T-helper 22 cell (primary cell): ENCODE results near the gene PSMB3.

ENCODE experiments used
- DNase-seq: peaks from one replicate; pipeline ENCODE4 v3.0.0-alpha.2; 2020; ENCODE audit warnings: low read depth

The PSMB3 gene

GRCh38 chr17:38752308-38753070 is at the start of gene PSMB3:
Gene PSMB3, plus strand, starts transcription at chr17:38752741. Its CDS starts 86 bp downstream, at chr17:38752827.
- DNase-seq = peak; percentile 96

GRCh38 chr17:38702916-38703741 is 49.4 kb upstream of the PSMB3 start:
- no peak for DNase-seq

GRCh38 chr17:38703742-38704605 is 48.6 kb upstream of the PSMB3 start:
- DNase-seq = peak; percentile 60

GRCh38 chr17:38704606-38705522 is 47.7 kb upstream of the PSMB3 start, which contains the start of gene MLLT6:
Gene MLLT6, plus strand, starts transcription at chr17:38705273. Its CDS starts 360 bp downstream, at chr17:38705633.
- peak; percentile 77 for DNase-seq

- no peak for DNase-seq
These were observed 47.1 kb upstream of the PSMB3 start for GRCh38 chr17:38705523-38705802.

- DNase-seq = no peak
These were observed 46.6 kb upstream of the PSMB3 start for GRCh38 chr17:38705803-38706504.

GRCh38 chr17:38706505-38707216 is 45.9 kb upstream of the PSMB3 start:
- DNase-seq = peak; percentile 21

GRCh38 chr17:38707678-38708351 is 44.7 kb upstream of the PSMB3 start:
- DNase-seq = no peak

- no peak for DNase-seq
These were observed 43.3 kb upstream of the PSMB3 start for GRCh38 chr17:38709104-38709820.

GRCh38 chr17:38709864-38710603 is 42.5 kb upstream of the PSMB3 start:
- DNase-seq = no peak

- no peak for DNase-seq
These were observed 42.0 kb upstream of the PSMB3 start for GRCh38 chr17:38710604-38710962.

- no peak for DNase-seq
These were observed 41.6 kb upstream of the PSMB3 start for GRCh38 chr17:38710985-38711384.

- DNase-seq = no peak
These were observed 40.6 kb upstream of the PSMB3 start for GRCh38 chr17:38711792-38712571.

GRCh38 chr17:38712593-38712992 is 39.9 kb upstream of the PSMB3 start:
- no peak for DNase-seq

GRCh38 chr17:38713456-38714075 is 39.0 kb upstream of the PSMB3 start:
- DNase-seq = no peak

GRCh38 chr17:38715216-38715943 is 37.2 kb upstream of the PSMB3 start:
- no peak for DNase-seq
